ENCODE data around the gene ITGBL1.

The ITGBL1 gene

DNA sequence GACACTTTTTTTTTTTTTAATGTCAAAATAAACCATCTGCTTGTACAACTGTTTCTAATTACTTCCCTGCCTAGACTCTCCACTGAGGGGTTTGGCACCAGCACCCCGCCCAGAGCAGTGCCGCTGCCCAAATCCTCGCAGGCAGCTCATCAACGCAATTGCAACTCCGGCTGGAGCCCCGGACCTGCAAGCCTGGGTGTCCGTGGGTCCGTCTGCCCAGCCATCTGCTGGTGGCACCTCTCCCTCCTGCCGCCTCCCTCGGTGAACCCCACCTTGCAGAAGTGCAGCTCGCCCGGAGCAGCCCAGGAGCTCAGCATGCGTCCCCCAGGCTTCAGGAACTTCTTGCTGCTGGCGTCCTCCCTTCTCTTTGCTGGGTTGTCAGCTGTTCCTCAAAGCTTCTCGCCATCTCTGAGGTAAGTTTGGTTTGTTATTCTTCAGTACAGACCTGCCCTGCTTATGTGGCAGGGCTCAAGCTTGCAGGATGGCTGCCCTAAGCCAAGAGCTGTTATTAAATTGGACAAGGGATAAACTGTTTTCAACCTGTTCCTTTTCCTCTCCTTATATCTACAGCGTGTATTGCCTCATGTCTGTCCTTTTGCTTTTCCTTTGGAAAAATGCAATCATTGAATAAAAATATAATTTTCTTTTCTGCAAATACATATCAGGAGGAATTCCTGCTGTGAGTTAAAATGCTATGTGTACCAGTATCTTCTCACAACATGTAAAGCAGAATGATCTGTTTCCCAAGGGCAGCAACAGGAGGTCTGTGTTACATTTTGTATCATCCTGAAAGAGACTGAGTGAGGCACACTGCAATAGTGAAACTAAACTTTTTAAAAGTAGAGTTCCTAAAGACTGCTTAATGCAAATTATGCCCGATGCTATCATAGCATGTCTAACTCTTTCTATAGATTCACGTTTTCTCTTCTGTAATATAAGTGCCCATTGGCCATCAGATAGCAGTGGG is at the start of gene ITGBL1:
TSS of gene ITGBL1 (plus strand) at position 157 of the 967 bp plus-strand sequence. CDS start at position 316, 159 bp downstream.
- no peak for DNase-seq

- DNase-seq, result no peak
These were observed 45.7 kb upstream of the ITGBL1 start for GRCh38 chr13:101406791-101407190.

- DNase-seq, result no peak
These were observed 44.3 kb upstream of the ITGBL1 start for GRCh38 chr13:101408154-101408553.

DNA sequence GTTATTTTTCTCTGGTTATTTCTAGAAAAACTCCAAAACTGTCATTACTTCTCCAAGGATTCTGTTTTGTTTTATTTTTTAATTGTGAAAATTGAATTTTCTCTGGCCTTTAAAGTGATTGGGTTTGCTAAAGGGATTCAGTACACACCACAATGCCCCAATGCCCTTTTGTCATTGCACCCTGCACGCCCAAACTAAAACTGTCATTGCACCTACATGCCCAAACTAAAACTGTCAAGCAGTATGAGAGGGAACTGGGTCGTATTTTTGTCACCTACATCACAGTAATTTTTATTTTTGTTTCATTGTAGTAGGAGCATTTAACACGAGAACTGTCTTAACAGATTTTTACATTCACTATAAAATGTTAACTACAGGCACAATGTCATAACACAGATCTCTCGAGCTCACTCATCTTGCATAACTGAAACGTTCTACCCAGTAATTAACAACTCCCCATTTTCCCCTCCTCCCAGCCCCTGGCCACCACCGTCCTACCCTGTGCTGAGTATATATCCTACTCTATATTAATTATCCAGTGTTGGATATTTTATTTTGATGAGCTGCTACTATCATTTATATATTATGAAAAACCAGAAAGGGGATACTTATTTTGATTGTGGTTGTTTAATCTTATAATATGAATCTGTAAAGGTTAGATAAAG is 43.4 kb upstream of the ITGBL1 start:
- DNase-seq, result no peak

DNA sequence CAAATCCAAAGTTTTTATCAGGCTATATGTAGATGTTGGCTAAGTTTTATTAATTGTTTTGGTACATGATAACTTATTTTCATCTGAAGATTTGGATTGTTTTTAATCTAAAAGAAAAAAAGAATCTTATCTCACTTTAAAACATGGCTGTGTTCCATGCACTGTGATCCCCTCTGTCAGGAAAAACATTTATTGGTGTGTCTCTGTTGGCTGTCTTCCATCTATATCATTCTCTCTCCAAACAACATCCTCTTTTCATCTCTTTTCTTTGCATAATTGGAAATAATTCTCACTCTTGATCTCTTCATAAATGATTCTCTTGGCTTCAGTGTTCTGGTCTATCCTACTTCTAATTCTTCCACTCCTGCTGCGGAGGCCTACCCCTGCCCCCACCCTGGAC is 40.4 kb upstream of the ITGBL1 start:
- DNase-seq, result no peak

GRCh38 chr13:101415358-101416174 is 36.9 kb upstream of the ITGBL1 start:
- DNase-seq, result no peak

GRCh38 chr13:101416181-101417042 is 36.1 kb upstream of the ITGBL1 start, which contains the start of gene NALCN:
Gene NALCN (minus strand): TSS chr13:101416508. CDS start chr13:101399126, 17,382 bp downstream.
- no peak for DNase-seq

GRCh38 chr13:101417043-101417406 is 35.5 kb upstream of the ITGBL1 start:
- no peak for DNase-seq

DNA sequence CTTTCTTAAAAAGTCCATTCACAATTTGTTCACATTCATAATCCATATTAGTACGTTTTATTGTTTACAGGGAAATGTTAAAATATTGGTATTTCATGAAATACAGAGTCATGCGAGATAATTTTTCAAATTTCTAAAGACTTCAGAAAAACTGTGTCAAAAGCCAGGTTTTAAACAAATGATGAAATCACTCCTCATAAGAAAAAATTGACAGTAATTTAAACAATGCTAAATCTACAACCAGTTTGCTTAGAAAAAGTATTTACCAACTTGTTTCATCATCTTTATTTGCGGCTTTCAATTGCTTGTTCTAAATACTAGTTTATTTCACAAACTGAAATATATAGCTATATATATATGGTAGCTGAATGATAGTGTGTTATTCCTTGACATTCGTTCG is 35.0 kb upstream of the ITGBL1 start:
- no peak for DNase-seq

- no peak for DNase-seq
These were observed 28.6 kb upstream of the ITGBL1 start for GRCh38 chr13:101423872-101424271.

GRCh38 chr13:101424381-101425155 is 27.9 kb upstream of the ITGBL1 start:
- no peak for DNase-seq

DNA sequence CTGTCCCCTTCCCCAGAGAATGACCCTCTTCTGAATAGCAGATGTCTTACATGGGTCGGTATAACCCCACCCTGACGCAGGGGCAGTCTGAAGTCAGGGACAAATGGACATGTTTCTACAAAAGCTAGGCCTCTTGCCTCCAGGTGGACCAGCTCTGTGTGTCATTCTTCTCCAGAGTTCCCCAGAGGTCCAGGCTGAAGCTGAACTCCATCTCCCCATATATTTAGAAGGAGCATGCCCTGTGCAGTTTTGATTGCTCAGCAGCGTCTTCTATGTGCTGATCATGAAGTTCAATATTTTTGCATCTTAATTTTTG is 27.4 kb upstream of the ITGBL1 start:
- no peak for DNase-seq

DNA sequence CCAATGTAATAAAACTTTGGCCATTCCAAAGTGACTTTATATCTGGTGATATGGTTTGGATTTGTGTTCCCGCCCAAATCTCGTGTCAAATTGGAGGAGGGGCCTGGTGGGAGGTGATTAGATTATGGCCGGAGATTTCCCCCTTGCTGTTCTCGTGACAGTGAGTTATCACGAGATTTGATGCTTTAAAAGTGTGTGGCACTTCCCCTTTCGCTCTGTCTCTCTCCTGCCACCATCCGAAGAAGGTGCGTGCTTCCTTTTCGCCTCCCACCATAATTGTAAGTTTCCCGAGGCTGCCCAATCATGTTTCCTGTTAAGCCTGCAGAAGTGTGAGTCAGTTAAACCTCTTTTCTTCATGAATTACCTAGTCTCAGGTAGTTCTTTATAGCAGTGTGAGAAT is 26.9 kb upstream of the ITGBL1 start:
- no peak for DNase-seq

GRCh38 chr13:101429733-101430132 is 22.7 kb upstream of the ITGBL1 start:
- DNase-seq, result no peak

GRCh38 chr13:101433895-101434294 is 18.6 kb upstream of the ITGBL1 start:
- DNase-seq, result no peak

GRCh38 chr13:101434486-101434885 is 18.0 kb upstream of the ITGBL1 start:
- no peak for DNase-seq

- no peak for DNase-seq
These were observed 4.6 kb upstream of the ITGBL1 start for GRCh38 chr13:101447852-101448251.

- DNase-seq, result no peak
These were observed 2.4 kb upstream of the ITGBL1 start for GRCh38 chr13:101449790-101450748.

DNA sequence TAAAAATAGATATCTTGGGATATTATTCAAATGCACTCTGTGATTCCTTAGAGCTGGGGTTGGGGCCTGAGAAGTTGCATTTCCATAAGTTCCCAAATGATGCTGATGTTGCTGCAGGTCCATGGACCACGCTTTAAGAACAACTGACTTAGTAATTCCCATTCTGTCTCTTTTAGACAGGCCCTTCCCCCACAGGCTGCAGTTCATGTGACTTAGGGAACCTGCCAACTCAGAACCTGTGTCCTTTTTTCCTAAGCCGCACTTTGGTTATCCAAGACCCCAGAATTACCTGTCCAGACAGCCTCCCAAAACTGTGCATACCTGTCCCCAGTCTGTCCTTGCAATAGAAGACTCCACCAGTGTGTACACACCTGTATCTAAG is 1.7 kb upstream of the ITGBL1 start:
- DNase-seq, result no peak

DNA sequence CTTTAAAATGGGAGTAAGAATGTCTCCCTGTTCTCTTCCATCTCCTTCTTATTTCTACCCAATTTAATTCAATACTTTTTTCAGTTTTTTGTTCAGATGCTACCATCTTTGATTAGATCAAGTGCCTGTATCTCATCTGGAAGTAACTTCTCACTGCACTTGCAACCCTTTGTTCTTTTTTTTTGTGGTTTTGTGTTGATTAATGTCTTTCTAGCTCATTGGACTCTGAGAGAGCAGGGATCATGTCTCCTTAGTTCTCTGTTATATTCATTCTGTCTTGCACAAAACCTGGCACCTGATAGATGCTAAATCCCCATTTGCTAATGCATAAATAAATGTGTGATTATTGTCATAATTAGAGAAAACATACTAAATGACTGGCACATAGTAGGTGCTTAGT is 834 bp upstream of the ITGBL1 start:
- DNase-seq, result no peak

Measured in activated effector memory CD4-positive, alpha-beta T cell treated with anti-CD3 and anti-CD28 coated beads, Interleukin-2, amount 50 U/mL, for 16 hours (primary cell).